ACC112 (cell line): ENCODE measurements around the gene UBQLN4.

ENCODE experiments used
- H2AFZ ChIP-seq: fragments of 200-600 bp; sonication (generic); one replicate; pipeline ENCODE4 v1.6.0; 2017; ENCODE audit warnings: antibody characterized with exemption, low read length; ENCODE audit not compliant: unreplicated experiment
- H3K27ac ChIP-seq: fragments of 200-600 bp; sonication (generic); 2 replicates; pipeline ENCODE4 v1.5.1; 2014; ENCODE audit warnings: low read depth, mild to moderate bottlenecking, antibody characterized with exemption, low read length, moderate library complexity
- H3K27me3 ChIP-seq: fragments of 200-600 bp; sonication (generic); 2 replicates; pipeline ENCODE4 v1.6.1; 2014; ENCODE audit warnings: mild to moderate bottlenecking, antibody characterized with exemption, low read length, moderate library complexity, mixed read lengths; ENCODE audit not compliant: insufficient read depth
- H3K36me3 ChIP-seq: fragments of 200-600 bp; sonication (generic); 2 replicates; pipeline ENCODE4 v1.6.1; 2016; ENCODE audit warnings: mild to moderate bottlenecking, antibody characterized with exemption, low read length, moderate library complexity, mixed read lengths; ENCODE audit not compliant: insufficient read depth
- H3K4me1 ChIP-seq: fragments of 200-600 bp; sonication (generic); one replicate; pipeline ENCODE4 v1.6.1; 2016; ENCODE audit warnings: low read length, mixed read lengths; ENCODE audit not compliant: insufficient read depth, unreplicated experiment, control insufficient read depth
- H3K4me3 ChIP-seq: fragments of 200-600 bp; sonication (generic); 2 replicates; pipeline ENCODE4 v1.5.1; 2014; ENCODE audit warnings: mild to moderate bottlenecking, low read depth, low read length
- H3K79me2 ChIP-seq: fragments of 200-600 bp; sonication (generic); one replicate; pipeline ENCODE4 v1.6.0; 2016; ENCODE audit warnings: low read length; ENCODE audit not compliant: control insufficient read depth, unreplicated experiment, insufficient read depth

Gene UBQLN4

GRCh38 chr1:156009404-156009803 is 44.2 kb downstream of the UBQLN4 start:
- Histone ChIP-seq H3K27ac (no peak overlapping the region), H2AFZ (no peak overlapping the region), H3K27me3 (no peaks in the 10 kb centered on the region), H3K4me3 (no peak overlapping the region), H3K4me1 (no peaks in the 10 kb centered on the region), H3K79me2 (no peaks in the 10 kb centered on the region), H3K36me3 (peaks cover 18% of the 10 kb centered on the region)

- H3K27ac ChIP-seq, result no peak overlapping the region
- H3K79me2 ChIP-seq, result no peaks in the 10 kb centered on the region
These were observed 46.8 kb downstream of the UBQLN4 start for GRCh38 chr1:156006666-156007376.

GRCh38 chr1:156004843-156005584 is 48.6 kb downstream of the UBQLN4 start:
- no peak overlapping the region for H3K27ac ChIP-seq
- no peak overlapping the region for H3K4me3 ChIP-seq
- H3K36me3 ChIP-seq, result no peaks in the 10 kb centered on the region
- H3K4me1 ChIP-seq, result peaks cover 3% of the 10 kb centered on the region
- H2AFZ ChIP-seq, result no peak overlapping the region
- H3K79me2 ChIP-seq, result no peaks in the 10 kb centered on the region
- H3K27me3 ChIP-seq, result no peaks in the 10 kb centered on the region

More at GRCh38 chr1:156006666-156007376, 46.8 kb downstream of the UBQLN4 start:
- Histone ChIP-seq H3K4me1 (no peaks in the 10 kb centered on the region), H3K36me3 (peaks cover 9% of the 10 kb centered on the region; the same call in 1 of the 2 replicates), H3K4me3 (no peak overlapping the region), H2AFZ (no peak overlapping the region), H3K27me3 (no peaks in the 10 kb centered on the region)

GRCh38 chr1:156003923-156004188 is 49.7 kb downstream of the UBQLN4 start:
- H3K36me3 ChIP-seq, result no peaks in the 10 kb centered on the region
- no peak overlapping the region for H3K27ac ChIP-seq
- H3K4me3 ChIP-seq, result no peak overlapping the region
- H3K27me3 ChIP-seq, result no peaks in the 10 kb centered on the region
- no peaks in the 10 kb centered on the region for H3K79me2 ChIP-seq
- H2AFZ ChIP-seq, result no peak overlapping the region
- H3K4me1 ChIP-seq, result peaks cover 3% of the 10 kb centered on the region

- Histone ChIP-seq H2AFZ (no peak overlapping the region), H3K27me3 (no peaks in the 10 kb centered on the region), H3K4me1 (peaks cover 3% of the 10 kb centered on the region), H3K4me3 (no peak overlapping the region), H3K36me3 (no peaks in the 10 kb centered on the region), H3K79me2 (no peaks in the 10 kb centered on the region), H3K27ac (no peak overlapping the region)
These were observed 51.2 kb downstream of the UBQLN4 start for GRCh38 chr1:156002188-156002911.

- Histone ChIP-seq H3K27ac (no peak overlapping the region), H3K4me3 (no peak overlapping the region), H3K36me3 (no peaks in the 10 kb centered on the region), H3K79me2 (no peaks in the 10 kb centered on the region), H3K4me1 (peaks cover 3% of the 10 kb centered on the region), H2AFZ (peak overlapping the region; percentile 44), H3K27me3 (no peaks in the 10 kb centered on the region)
These were observed 51.9 kb downstream of the UBQLN4 start for GRCh38 chr1:156001662-156002171.

- Histone ChIP-seq H3K4me3 (no peak overlapping the region), H3K79me2 (no peaks in the 10 kb centered on the region), H3K36me3 (no peaks in the 10 kb centered on the region), H2AFZ (peak overlapping the region; percentile 44), H3K27ac (no peak overlapping the region), H3K4me1 (peaks cover 3% of the 10 kb centered on the region), H3K27me3 (no peaks in the 10 kb centered on the region)
These were observed 52.5 kb downstream of the UBQLN4 start for GRCh38 chr1:156001021-156001661.

- H3K27me3 ChIP-seq, result no peaks in the 10 kb centered on the region
- no peak overlapping the region for H3K27ac ChIP-seq
- no peaks in the 10 kb centered on the region for H3K36me3 ChIP-seq
- H3K79me2 ChIP-seq, result no peaks in the 10 kb centered on the region
- no peak overlapping the region for H3K4me3 ChIP-seq
- peaks cover 3% of the 10 kb centered on the region for H3K4me1 ChIP-seq
- H2AFZ ChIP-seq, result no peak overlapping the region
These were observed 53.6 kb downstream of the UBQLN4 start for GRCh38 chr1:155999964-156000363.

- H3K79me2 ChIP-seq, result no peaks in the 10 kb centered on the region
- no peak overlapping the region for H3K4me3 ChIP-seq
- no peak overlapping the region for H2AFZ ChIP-seq
- H3K27ac ChIP-seq, result no peak overlapping the region
- H3K27me3 ChIP-seq, result no peaks in the 10 kb centered on the region
- no peaks in the 10 kb centered on the region for H3K36me3 ChIP-seq
- H3K4me1 ChIP-seq, result peaks cover 1% of the 10 kb centered on the region
These were observed 57.4 kb downstream of the UBQLN4 start for GRCh38 chr1:155996166-155996565.

- H3K36me3 ChIP-seq, result no peaks in the 10 kb centered on the region
- no peak overlapping the region for H2AFZ ChIP-seq
- no peak overlapping the region for H3K27ac ChIP-seq
- H3K4me1 ChIP-seq, result peaks cover 13% of the 10 kb centered on the region
- no peaks in the 10 kb centered on the region for H3K27me3 ChIP-seq
- H3K79me2 ChIP-seq, result no peaks in the 10 kb centered on the region
- H3K4me3 ChIP-seq, result no peak overlapping the region
These were observed 60.0 kb downstream of the UBQLN4 start for GRCh38 chr1:155993595-155993994.
